Adrenal gland (tissue), 5 donors: Measurements from ENCODE around the gene CCDC88B.
"Not testable (repeated sequence)": the region's sequence is repeated elsewhere in the genome, so short reads cannot be mapped to it uniquely, and the experiment has no call there.

Source experiments
- POLR2A ChIP-seq, 2 donors: fragments of 450-650 bp; IDR thresholded peaks; one replicate each; pipeline ENCODE4 v1.6.1; 2017; ENCODE audit warnings: antibody characterized with exemption in 2 of 2, mild to moderate bottlenecking in 2 of 2, moderate library complexity in 1 of 2
- TF ChIP-seq, protein P1 (sequence below), 6 experiments: fragments of 450-650 bp in 4 of 6; fragments of 200-600 bp in 2 of 6; sonication (generic) in 1 of 6; IDR thresholded peaks; 1 replicate in 5 of 6; 2 replicates in 1 of 6; pipeline versions ENCODE4 v1.5.1 to v1.8.0; 2016 to 2021; ENCODE audit warnings: antibody characterized with exemption in 6 of 6, mild to moderate bottlenecking in 2 of 6, moderate library complexity in 1 of 6
- donor health status: DM: no; HTN: no; CAD: no.

GRCh38 chr11:64307795-64308194 is 32.2 kb upstream of the CCDC88B start:
- TF ChIP-seq, protein P1, sequence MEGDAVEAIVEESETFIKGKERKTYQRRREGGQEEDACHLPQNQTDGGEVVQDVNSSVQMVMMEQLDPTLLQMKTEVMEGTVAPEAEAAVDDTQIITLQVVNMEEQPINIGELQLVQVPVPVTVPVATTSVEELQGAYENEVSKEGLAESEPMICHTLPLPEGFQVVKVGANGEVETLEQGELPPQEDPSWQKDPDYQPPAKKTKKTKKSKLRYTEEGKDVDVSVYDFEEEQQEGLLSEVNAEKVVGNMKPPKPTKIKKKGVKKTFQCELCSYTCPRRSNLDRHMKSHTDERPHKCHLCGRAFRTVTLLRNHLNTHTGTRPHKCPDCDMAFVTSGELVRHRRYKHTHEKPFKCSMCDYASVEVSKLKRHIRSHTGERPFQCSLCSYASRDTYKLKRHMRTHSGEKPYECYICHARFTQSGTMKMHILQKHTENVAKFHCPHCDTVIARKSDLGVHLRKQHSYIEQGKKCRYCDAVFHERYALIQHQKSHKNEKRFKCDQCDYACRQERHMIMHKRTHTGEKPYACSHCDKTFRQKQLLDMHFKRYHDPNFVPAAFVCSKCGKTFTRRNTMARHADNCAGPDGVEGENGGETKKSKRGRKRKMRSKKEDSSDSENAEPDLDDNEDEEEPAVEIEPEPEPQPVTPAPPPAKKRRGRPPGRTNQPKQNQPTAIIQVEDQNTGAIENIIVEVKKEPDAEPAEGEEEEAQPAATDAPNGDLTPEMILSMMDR (IDR thresholded peaks at IDR 0.05): not testable (repeated sequence)
- TF ChIP-seq POLR2A (IDR thresholded peaks at IDR 0.05): not testable (repeated sequence)
